Mesendoderm (in vitro differentiated cells): ENCODE measurements around the gene CPNE1.
A peak's percentile ranks its signal among the peaks of the same experiment; 100 is the strongest.

Experiments used
- DNase-seq: peaks from one replicate; pipeline ENCODE4 v3.0.0; 2013
- H2AK5ac ChIP-seq: 2 replicates; pipeline ENCODE4 v1.6.1; 2013; ENCODE audit warnings: low read length, inconsistent platforms
- H2BK120ac ChIP-seq: 2 replicates; pipeline ENCODE4 v1.6.1; 2013; ENCODE audit warnings: low read depth, mild to moderate bottlenecking, low read length, moderate library complexity, mixed read lengths
- H2BK15ac ChIP-seq: replicated peaks from 2 replicates; pipeline ENCODE4 v1.6.1; 2013; ENCODE audit warnings: low read depth, mild to moderate bottlenecking, moderate library complexity
- H2BK5ac ChIP-seq: 2 replicates; pipeline ENCODE4 v1.6.1; 2013; ENCODE audit warnings: low read length, inconsistent platforms
- H3K18ac ChIP-seq: 2 replicates; pipeline ENCODE4 v1.6.1; 2013; ENCODE audit warnings: mild to moderate bottlenecking, low read length, mixed read lengths
- H3K23ac ChIP-seq: one replicate; pipeline ENCODE4 v1.6.1; 2013; ENCODE audit warnings: low read length
- H3K27ac ChIP-seq: 2 replicates; pipeline ENCODE4 v1.5.1; 2013; ENCODE audit warnings: low read depth, mild to moderate bottlenecking, inconsistent platforms, low read length, moderate library complexity
- H3K27me3 ChIP-seq: 2 replicates; pipeline ENCODE4 v1.6.1; 2013; ENCODE audit warnings: low read length, control low read depth, mild to moderate bottlenecking, inconsistent platforms; ENCODE audit not compliant: insufficient read depth, poor library complexity
- H3K36me3 ChIP-seq: 2 replicates; pipeline ENCODE4 v1.6.1; 2013; ENCODE audit warnings: low read length, inconsistent platforms; ENCODE audit not compliant: control insufficient read depth, insufficient read depth
- H3K4ac ChIP-seq: one replicate; pipeline ENCODE4 v1.6.1; 2013; ENCODE audit warnings: low read depth, mild to moderate bottlenecking, low read length, moderate library complexity
- H3K4me1 ChIP-seq: 2 replicates; pipeline ENCODE4 v1.6.1; 2013; ENCODE audit warnings: low read depth, low read length, inconsistent platforms; ENCODE audit not compliant: control insufficient read depth
- H3K4me2 ChIP-seq: 2 replicates; pipeline ENCODE4 v1.6.1; 2013; ENCODE audit warnings: low read length
- H3K4me3 ChIP-seq: 2 replicates; pipeline ENCODE4 v1.5.1; 2013; ENCODE audit warnings: mild to moderate bottlenecking, low read length
- H3K56ac ChIP-seq: one replicate; pipeline ENCODE4 v1.6.1; 2013; ENCODE audit warnings: low read length
- H3K79me1 ChIP-seq: 2 replicates; pipeline ENCODE4 v1.6.1; 2013; ENCODE audit warnings: low read length, inconsistent platforms
- H3K79me2 ChIP-seq: 2 replicates; pipeline ENCODE4 v1.6.1; 2013; ENCODE audit warnings: mild to moderate bottlenecking, low read length; ENCODE audit not compliant: control insufficient read depth, insufficient read depth
- H3K9ac ChIP-seq: 2 replicates; pipeline ENCODE4 v1.6.1; 2013; ENCODE audit warnings: low read length, inconsistent platforms
- H4K5ac ChIP-seq: one replicate; pipeline ENCODE4 v1.6.1; 2013; ENCODE audit warnings: low read length
- H4K8ac ChIP-seq: one replicate; pipeline ENCODE4 v1.6.1; 2013; ENCODE audit warnings: low read depth, mild to moderate bottlenecking, control low read depth, low read length, moderate library complexity
- WGBS: extraction: QIAGEN DNeasy Blood & Tissue Kit; methylation state at CpG from one replicate; pipeline ENCODE4 v1.1.7; 2013; ENCODE audit warnings: low lambda C conversion rate, missing lambda C conversion rate; ENCODE audit not compliant: insufficient coverage; ENCODE audit errors: extremely low coverage; 5-methylcytosine and 5-hydroxymethylcytosine counted together

Gene CPNE1

GRCh38 chr20:35704514-35705261, 40.0 kb upstream of the CPNE1 start:
- peaks cover 6% of the 10 kb centered on the region for H3K36me3 ChIP-seq
- H3K4ac ChIP-seq = no peak overlapping the region
- H3K27ac ChIP-seq = no peak overlapping the region
- no peaks in the 10 kb centered on the region for H3K4me1 ChIP-seq
- H4K5ac ChIP-seq = no peak overlapping the region
- H2BK15ac ChIP-seq = no peak overlapping the region
- H3K79me1 ChIP-seq = peaks cover 2% of the 10 kb centered on the region
- DNase-seq = no peak
- no peak overlapping the region for H2AK5ac ChIP-seq
- no peak overlapping the region for H3K4me3 ChIP-seq
- H3K18ac ChIP-seq = no peak overlapping the region
- no peaks in the 10 kb centered on the region for H3K27me3 ChIP-seq
- WGBS = no CpG with 5 or more reads among the region's 5 CpGs
- peaks cover 3% of the 10 kb centered on the region for H3K79me2 ChIP-seq
- H4K8ac ChIP-seq = no peak overlapping the region
- H3K4me2 ChIP-seq = no peak overlapping the region
- H3K9ac ChIP-seq = no peak overlapping the region
- no peak overlapping the region for H2BK5ac ChIP-seq
- H3K56ac ChIP-seq = no peak overlapping the region
- no peak overlapping the region for H2BK120ac ChIP-seq
- H3K23ac ChIP-seq = no peak overlapping the region

- Histone ChIP-seq H3K4me1 (no peaks in the 10 kb centered on the region), H3K23ac (no peak overlapping the region), H2BK5ac (no peak overlapping the region), H3K4ac (no peak overlapping the region), H4K8ac (no peak overlapping the region), H3K27me3 (no peaks in the 10 kb centered on the region), H3K9ac (no peak overlapping the region), H2BK15ac (no peak overlapping the region), H3K56ac (no peak overlapping the region), H3K79me2 (no peaks in the 10 kb centered on the region), H3K18ac (no peak overlapping the region), H4K5ac (no peak overlapping the region), H3K4me2 (no peak overlapping the region), H2BK120ac (no peak overlapping the region), H2AK5ac (no peak overlapping the region), H3K79me1 (peaks cover 2% of the 10 kb centered on the region), H3K27ac (no peak overlapping the region), H3K36me3 (peaks cover 4% of the 10 kb centered on the region), H3K4me3 (no peak overlapping the region)
- no peak for DNase-seq
- WGBS = no CpG with 5 or more reads among the region's 4 CpGs
Observed at GRCh38 chr20:35702824-35703695, 38.4 kb upstream of the CPNE1 start.

- no peak overlapping the region for H2AK5ac ChIP-seq
- H4K5ac ChIP-seq = no peak overlapping the region
- H3K36me3 ChIP-seq = peaks cover 4% of the 10 kb centered on the region
- H2BK5ac ChIP-seq = no peak overlapping the region
- H3K27ac ChIP-seq = no peak overlapping the region
- H3K79me2 ChIP-seq = peaks cover 1% of the 10 kb centered on the region
- no peaks in the 10 kb centered on the region for H3K4me1 ChIP-seq
- no peak overlapping the region for H3K4me3 ChIP-seq
- no peak for DNase-seq
- H2BK120ac ChIP-seq = no peak overlapping the region
- H2BK15ac ChIP-seq = no peak overlapping the region
- H3K56ac ChIP-seq = no peak overlapping the region
- H4K8ac ChIP-seq = no peak overlapping the region
- peaks cover 2% of the 10 kb centered on the region for H3K79me1 ChIP-seq
- no peak overlapping the region for H3K18ac ChIP-seq
- no peaks in the 10 kb centered on the region for H3K27me3 ChIP-seq
- H3K23ac ChIP-seq = no peak overlapping the region
- H3K4me2 ChIP-seq = no peak overlapping the region
- WGBS = no CpG with 5 or more reads among the region's 12 CpGs
- H3K4ac ChIP-seq = no peak overlapping the region
- no peak overlapping the region for H3K9ac ChIP-seq
Observed at GRCh38 chr20:35702051-35702823, 37.5 kb upstream of the CPNE1 start.

- Histone ChIP-seq H3K4me1 (no peaks in the 10 kb centered on the region), H3K4me2 (no peak overlapping the region), H3K18ac (no peak overlapping the region), H3K79me2 (peaks cover 1% of the 10 kb centered on the region), H3K79me1 (peaks cover 2% of the 10 kb centered on the region), H3K4ac (no peak overlapping the region), H2BK5ac (no peak overlapping the region), H2BK15ac (no peak overlapping the region), H3K23ac (no peak overlapping the region), H3K27ac (no peak overlapping the region), H3K56ac (no peak overlapping the region), H4K8ac (no peak overlapping the region), H2BK120ac (no peak overlapping the region), H4K5ac (no peak overlapping the region), H3K9ac (peak overlapping the region; percentile 98), H2AK5ac (no peak overlapping the region), H3K4me3 (no peak overlapping the region), H3K27me3 (no peaks in the 10 kb centered on the region), H3K36me3 (peaks cover 4% of the 10 kb centered on the region)
- no peak for DNase-seq
- no CpG with 5 or more reads among the region's 7 CpGs for WGBS
Observed at GRCh38 chr20:35700625-35701148, 36.0 kb upstream of the CPNE1 start.

GRCh38 chr20:35699957-35700624, 35.4 kb upstream of the CPNE1 start:
- Histone ChIP-seq H3K4me3 (peak overlapping the region; percentile 98), H4K8ac (no peak overlapping the region), H3K79me2 (peaks cover 1% of the 10 kb centered on the region), H3K4me1 (no peaks in the 10 kb centered on the region), H3K9ac (peak overlapping the region; percentile 98), H2BK120ac (no peak overlapping the region), H3K4me2 (peak overlapping the region; percentile 95), H2BK5ac (no peak overlapping the region), H3K4ac (no peak overlapping the region), H3K36me3 (peaks cover 3% of the 10 kb centered on the region), H3K79me1 (peaks cover 2% of the 10 kb centered on the region), H3K18ac (no peak overlapping the region), H3K56ac (peak overlapping the region; percentile 100), H3K23ac (no peak overlapping the region), H3K27ac (peak overlapping the region; percentile 83), H3K27me3 (no peaks in the 10 kb centered on the region), H2BK15ac (no peak overlapping the region), H2AK5ac (no peak overlapping the region), H4K5ac (no peak overlapping the region)
- no CpG with 5 or more reads among the region's 6 CpGs for WGBS
- DNase-seq = no peak
